K562 (cell line): ENCODE results near the gene URM1.

Experiments used
- HEY1 ChIP-seq: fragments of 250-450 bp; sonication (Bioruptor Pico); IDR thresholded peaks from 2 replicates; pipeline ENCODE4 v1.5.0; 2020; ENCODE audit warnings: mild to moderate bottlenecking, moderate library complexity, borderline replicate concordance
- TARDBP ChIP-seq: fragments of 450-650 bp; IDR thresholded peaks from 2 replicates; pipeline ENCODE4 v1.6.1; 2016

DNA sequence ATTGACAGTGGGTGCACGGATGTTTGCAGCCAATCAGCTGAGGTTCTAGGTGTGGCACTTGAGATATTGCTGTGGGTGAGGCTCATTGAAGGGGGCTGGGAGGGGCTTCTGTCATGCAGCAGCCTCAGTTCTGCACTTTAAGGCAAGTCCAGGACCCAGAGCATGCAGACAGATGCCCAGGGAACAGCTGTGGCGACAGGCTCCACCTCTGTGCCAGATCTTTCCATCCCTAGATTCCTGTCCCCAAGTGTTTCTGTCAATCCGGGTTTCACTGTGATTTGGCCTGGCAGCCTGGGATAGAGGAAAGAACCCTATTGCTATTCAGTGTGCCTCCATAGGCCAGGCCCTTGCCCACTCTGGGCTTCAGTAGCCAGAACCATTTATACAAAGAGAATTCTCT lies 28.7 kb downstream of the URM1 start:
- TF ChIP-seq TARDBP, result no peak
- TF ChIP-seq HEY1 (CRISPR knock-in tag), result no peak
